AG04449 (cell line): ENCODE results near the gene RAB11FIP2.

Source experiments
- CTCF ChIA-PET: fragments of 350-600 bp; formaldehyde crosslinking; extraction: SDS; loops from one replicate; lab custom pipeline; 2021; ENCODE audit warnings: antibody characterized with exemption; lab: Yijun Ruan, JAX
- POLR2A ChIA-PET: fragments of 400-600, 350-600 bp; formaldehyde crosslinking; extraction: SDS; loops from one replicate; lab custom pipeline; 2020; ENCODE audit warnings: antibody characterized with exemption, inconsistent platforms; lab: Yijun Ruan, JAX
- DNase-seq: peaks from one replicate; pipeline ENCODE4 v3.0.0-alpha.2; 2010; ENCODE audit warnings: low read depth, low spot score
- H3K4me3 ChIP-seq: 2 replicates; pipeline ENCODE4 v1.5.1; 2011; ENCODE audit warnings: low read depth, mild to moderate bottlenecking, control low read depth, low read length
- CTCF ChIP-seq: IDR thresholded peaks from one replicate; pipeline ENCODE4 v1.5.1; 2011; ENCODE audit warnings: mild to moderate bottlenecking, moderate library complexity, low read length, control low read depth, inconsistent platforms; ENCODE audit not compliant: insufficient read depth; ENCODE audit errors: missing control alignments

The RAB11FIP2 gene

GRCh38 chr10:117996709-117997108 is 50.0 kb downstream of the RAB11FIP2 start:
- no peak for TF ChIP-seq CTCF
- CTCF ChIA-PET = no interaction called here
- no peak overlapping the region for H3K4me3 ChIP-seq
- POLR2A ChIA-PET = no interaction called here
- DNase-seq = no peak

GRCh38 chr10:117994771-117995170 is 52.0 kb downstream of the RAB11FIP2 start:
- ChIA-PET POLR2A (no interaction called here), CTCF (interaction anchor here (1.1 kb wide), 1 partner anchor 134 kb away, joined by 3 read pairs; no protein-coding TSS in a partner anchor)
- no peak for TF ChIP-seq CTCF
- no peak for DNase-seq
- H3K4me3 ChIP-seq = no peak overlapping the region

GRCh38 chr10:117993166-117993565 is 53.6 kb downstream of the RAB11FIP2 start:
- POLR2A ChIA-PET = no interaction called here
- no peak for DNase-seq
- no peak for TF ChIP-seq CTCF
- CTCF ChIA-PET = no interaction called here
- H3K4me3 ChIP-seq = no peak overlapping the region

GRCh38 chr10:117991701-117992100 is 55.0 kb downstream of the RAB11FIP2 start:
- TF ChIP-seq CTCF = no peak
- POLR2A ChIA-PET = no interaction called here

GRCh38 chr10:117989962-117990361 is 56.8 kb downstream of the RAB11FIP2 start:
- DNase-seq = no peak
- ChIA-PET POLR2A (no interaction called here), CTCF (no interaction called here)
- no peak overlapping the region for H3K4me3 ChIP-seq
- no peak for TF ChIP-seq CTCF

More at GRCh38 chr10:117991701-117992100, 55.0 kb downstream of the RAB11FIP2 start:
- H3K4me3 ChIP-seq = no peak overlapping the region
- CTCF ChIA-PET = no interaction called here
- no peak for DNase-seq

- POLR2A ChIA-PET = no interaction called here
- DNase-seq = no peak
- CTCF ChIA-PET = no interaction called here
- no peak overlapping the region for H3K4me3 ChIP-seq
- TF ChIP-seq CTCF = no peak
Observed at GRCh38 chr10:117988814-117989213, 57.9 kb downstream of the RAB11FIP2 start.
